ENCODE results near the gene CACNA2D4.

DNA sequence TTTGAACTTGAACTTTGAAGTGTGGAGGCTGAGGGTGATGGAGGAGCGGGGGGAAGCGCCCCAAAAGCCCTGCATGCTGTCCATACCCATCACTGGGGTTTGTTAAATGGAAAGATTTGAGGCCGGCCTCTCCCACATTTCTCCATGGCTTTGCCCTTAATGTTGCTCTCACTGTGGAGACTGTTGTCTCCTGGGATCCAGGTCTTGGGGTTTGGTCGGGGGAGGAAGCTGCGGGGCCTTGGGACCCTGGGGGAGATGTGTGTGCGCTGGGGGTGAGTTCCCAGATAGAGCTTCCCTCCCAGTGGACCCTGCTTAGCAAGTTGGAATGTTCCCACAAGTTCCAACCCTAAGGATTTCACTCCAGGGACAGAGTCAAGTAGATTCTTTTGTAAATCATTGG lies 126.0 kb downstream of the CACNA2D4 start:
- no peak for TF ChIP-seq YY1 (IDR thresholded peaks at IDR 0.05; ENCODE audit: extremely low read depth, insufficient replicate concordance, low read depth, low read length)
- TF ChIP-seq POLR2A (IDR thresholded peaks at IDR 0.05; ENCODE audit: borderline replicate concordance, extremely low read depth, insufficient read depth, insufficient read length) = no peak
- no peak for TF ChIP-seq POLR2AphosphoS5 (IDR thresholded peaks at IDR 0.05; ENCODE audit: low read depth, low read length)
- TF ChIP-seq, protein P1, sequence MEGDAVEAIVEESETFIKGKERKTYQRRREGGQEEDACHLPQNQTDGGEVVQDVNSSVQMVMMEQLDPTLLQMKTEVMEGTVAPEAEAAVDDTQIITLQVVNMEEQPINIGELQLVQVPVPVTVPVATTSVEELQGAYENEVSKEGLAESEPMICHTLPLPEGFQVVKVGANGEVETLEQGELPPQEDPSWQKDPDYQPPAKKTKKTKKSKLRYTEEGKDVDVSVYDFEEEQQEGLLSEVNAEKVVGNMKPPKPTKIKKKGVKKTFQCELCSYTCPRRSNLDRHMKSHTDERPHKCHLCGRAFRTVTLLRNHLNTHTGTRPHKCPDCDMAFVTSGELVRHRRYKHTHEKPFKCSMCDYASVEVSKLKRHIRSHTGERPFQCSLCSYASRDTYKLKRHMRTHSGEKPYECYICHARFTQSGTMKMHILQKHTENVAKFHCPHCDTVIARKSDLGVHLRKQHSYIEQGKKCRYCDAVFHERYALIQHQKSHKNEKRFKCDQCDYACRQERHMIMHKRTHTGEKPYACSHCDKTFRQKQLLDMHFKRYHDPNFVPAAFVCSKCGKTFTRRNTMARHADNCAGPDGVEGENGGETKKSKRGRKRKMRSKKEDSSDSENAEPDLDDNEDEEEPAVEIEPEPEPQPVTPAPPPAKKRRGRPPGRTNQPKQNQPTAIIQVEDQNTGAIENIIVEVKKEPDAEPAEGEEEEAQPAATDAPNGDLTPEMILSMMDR (IDR thresholded peaks at IDR 0.05 in 2 of 3, conservative IDR thresholded peaks at IDR 0.05 in 1 of 3; ENCODE audit: borderline replicate concordance in 1 of 3, insufficient read depth in 1 of 3, low read depth in 2 of 3, low read length in 2 of 3) = no peak
